ENCODE measurements around the gene SLC7A8.

- no peak for TF ChIP-seq TEAD4 (IDR thresholded peaks at IDR 0.05)
- no peak for TF ChIP-seq EP300 (IDR thresholded peaks at IDR 0.05; ENCODE audit: borderline replicate concordance)
- TF ChIP-seq FOXM1 (IDR thresholded peaks at IDR 0.05; ENCODE audit: borderline replicate concordance, low read depth), result no peak
- no peak for TF ChIP-seq TCF12 (IDR thresholded peaks at IDR 0.05; ENCODE audit: low read depth)
- TF ChIP-seq CEBPB (IDR thresholded peaks at IDR 0.05), result no peak
- TF ChIP-seq TAF1 (IDR thresholded peaks at IDR 0.05; ENCODE audit: low read depth), result no peak
- no peak for TF ChIP-seq CREB1 (IDR thresholded peaks at IDR 0.05; ENCODE audit: low read depth)
These were observed 93.2 kb downstream of the SLC7A8 start for GRCh38 chr14:23090254-23090636.

Data from Ishikawa (cell line).